ENCODE measurements around the gene MYOM1.

Gene MYOM1

GRCh38 chr18:3154214-3154613 lies 65.6 kb downstream of the MYOM1 start:
- in situ Hi-C loops (cut with HindIII; ENCODE audit: low sequenced_read_pairs) = no loop called here
- no peak for TF ChIP-seq CTCF (IDR thresholded peaks at IDR 0.05; ENCODE audit: low read depth, low read length, missing control alignments)
- no peak overlapping the region for H3K4me3 ChIP-seq (ENCODE audit: low read depth, low read length)
- DNase-seq (ENCODE audit: low read depth) = no peak

GRCh38 chr18:3153107-3153704 lies 66.6 kb downstream of the MYOM1 start:
- DNase-seq (ENCODE audit: low read depth) = no peak
- no peak overlapping the region for H3K4me3 ChIP-seq (ENCODE audit: low read depth, low read length)
- no peak for TF ChIP-seq CTCF (IDR thresholded peaks at IDR 0.05; ENCODE audit: low read depth, low read length, missing control alignments)
- in situ Hi-C loops (cut with HindIII; ENCODE audit: low sequenced_read_pairs) = no loop called here

GRCh38 chr18:3152294-3152693 lies 67.5 kb downstream of the MYOM1 start:
- TF ChIP-seq CTCF (IDR thresholded peaks at IDR 0.05; ENCODE audit: low read depth, low read length, missing control alignments) = no peak
- in situ Hi-C loops (cut with HindIII; ENCODE audit: low sequenced_read_pairs) = no loop called here

GRCh38 chr18:3151399-3152264 lies 68.1 kb downstream of the MYOM1 start:
- DNase-seq (ENCODE audit: low read depth) = peak; percentile 9
- peak; percentile 70 for TF ChIP-seq CTCF (IDR thresholded peaks at IDR 0.05; ENCODE audit: low read depth, low read length, missing control alignments)
- H3K4me3 ChIP-seq (ENCODE audit: low read depth, low read length) = no peak overlapping the region
- in situ Hi-C loops (cut with HindIII; ENCODE audit: low sequenced_read_pairs) = no loop called here

More at GRCh38 chr18:3152294-3152693, 67.5 kb downstream of the MYOM1 start:
- no peak overlapping the region for H3K4me3 ChIP-seq (ENCODE audit: low read depth, low read length)
- DNase-seq (ENCODE audit: low read depth) = no peak

- in situ Hi-C loops (cut with HindIII; ENCODE audit: low sequenced_read_pairs) = no loop called here
- no peak overlapping the region for H3K4me3 ChIP-seq (ENCODE audit: low read depth, low read length)
- TF ChIP-seq CTCF (IDR thresholded peaks at IDR 0.05; ENCODE audit: low read depth, low read length, missing control alignments) = no peak
- no peak for DNase-seq (ENCODE audit: low read depth)
These were observed 69.1 kb downstream of the MYOM1 start for GRCh38 chr18:3150688-3151087.

GRCh38 chr18:3150274-3150673 lies 69.5 kb downstream of the MYOM1 start:
- no peak for TF ChIP-seq CTCF (IDR thresholded peaks at IDR 0.05; ENCODE audit: low read depth, low read length, missing control alignments)
- in situ Hi-C loops (cut with HindIII; ENCODE audit: low sequenced_read_pairs) = no loop called here
- no peak for DNase-seq (ENCODE audit: low read depth)
- no peak overlapping the region for H3K4me3 ChIP-seq (ENCODE audit: low read depth, low read length)
